GM12878 (cell line): Measurements from ENCODE around the gene DDX56. TPM values are rescaled to one million over a fixed set of nuclear protein-coding genes. Genes with fewer than 3 reads are reported as not detected.
"Not testable (repeated sequence)": the region's sequence is repeated elsewhere in the genome, so short reads cannot be mapped to it uniquely, and the experiment has no call there.

Experiments
- ATAC-seq: fragments of 200-7000 bp; cut with Tn5 transposase; 3 replicates; pipeline ENCODE4 v1.9.1; 2020; ENCODE audit warnings: mild to moderate bottlenecking, moderate library complexity
- BruUV-seq: library from RNA; stranded (reverse); fragments of 400-500 nt; replicated peaks from 2 replicates; lab custom pipeline; 2021; lab: Mats Ljungman, UMichigan
- CTCF ChIA-PET: fragments of 300-600 bp; sonication (Branson Sonifier 250); formaldehyde crosslinking; extraction: SDS; loops from one replicate; lab custom pipeline; 2021; ENCODE audit warnings: inconsistent platforms; lab: Yijun Ruan, JAX
- POLR2A ChIA-PET: fragments of 350-600 bp; formaldehyde crosslinking; extraction: SDS; loops from one replicate; lab custom pipeline; 2021; ENCODE audit warnings: inconsistent platforms; lab: Charles Lee
- RAD21 ChIA-PET: fragments of 300-600 bp; sonication (Branson Sonifier 250); formaldehyde crosslinking; loops from one replicate; lab custom pipeline; 2023; ENCODE audit warnings: antibody characterized with exemption; ENCODE audit not compliant: unreplicated experiment; lab: Charles Lee
- SMC1A ChIA-PET: fragments of 300-600 bp; sonication (Branson Sonifier 250); formaldehyde crosslinking; loops from one replicate; lab custom pipeline; 2023; ENCODE audit not compliant: unreplicated experiment, uncharacterized antibody; lab: Charles Lee
- DNase-seq: peaks from one replicate; pipeline ENCODE4 v3.0.0-alpha.2; 2011; ENCODE audit warnings: low read depth, low spot score
- FAIRE-seq: peaks from 3 replicates; lab custom pipeline; 2011; peaks lifted over from hg19 to GRCh38; lab: Jason Lieb, UNC
- H2AFZ ChIP-seq: 2 replicates; pipeline ENCODE4 v1.6.0; 2011; ENCODE audit warnings: low read depth, low read length, control low read depth; ENCODE audit not compliant: control insufficient read depth
- H3K27ac ChIP-seq: 2 replicates; pipeline ENCODE4 v1.5.1; 2011; ENCODE audit warnings: control low read depth; ENCODE audit not compliant: control insufficient read depth, insufficient read depth
- H3K27me3 ChIP-seq, 2 experiments: replicated peaks in 1 of 2; 2 replicates each; pipeline versions ENCODE4 v1.6.0 to v1.6.1; 2011; ENCODE audit warnings: low read length in 1 of 2; ENCODE audit not compliant: control insufficient read depth in 2 of 2, insufficient read depth in 2 of 2
- H3K36me3 ChIP-seq, 2 experiments: 2 replicates each; pipeline ENCODE4 v1.5.1; 2011; ENCODE audit warnings: low read length in 1 of 2; ENCODE audit not compliant: control insufficient read depth in 2 of 2, insufficient read depth in 2 of 2
- H3K4me1 ChIP-seq: 2 replicates; pipeline ENCODE4 v1.6.1; 2011; ENCODE audit warnings: mild to moderate bottlenecking, low read length, moderate library complexity, mixed read lengths; ENCODE audit not compliant: control insufficient read depth, insufficient read depth
- H3K4me2 ChIP-seq: 2 replicates; pipeline ENCODE4 v1.6.0; 2011; ENCODE audit warnings: control low read depth; ENCODE audit not compliant: control insufficient read depth, insufficient read depth
- H3K4me3 ChIP-seq: fragments of 200-600 bp; sonication (generic); 2 replicates; pipeline ENCODE4 v1.5.1; 2016
- H3K79me2 ChIP-seq: 2 replicates; pipeline ENCODE4 v1.6.0; 2011; ENCODE audit warnings: low read length; ENCODE audit not compliant: control insufficient read depth, insufficient read depth
- H3K9ac ChIP-seq: 2 replicates; pipeline ENCODE4 v1.8.0; 2011; ENCODE audit warnings: low read length, control low read depth, mixed read lengths; ENCODE audit not compliant: control insufficient read depth, insufficient read depth
- H3K9me3 ChIP-seq: replicated peaks from 3 replicates; pipeline ENCODE4 v1.5.1; 2011; ENCODE audit warnings: mild to moderate bottlenecking, low read length; ENCODE audit not compliant: control insufficient read depth, insufficient read depth
- H4K20me1 ChIP-seq: 2 replicates; pipeline ENCODE4 v1.6.0; 2011; ENCODE audit not compliant: control insufficient read depth, insufficient read depth
- CEBPB ChIP-seq, 2 experiments: fragments of 150-350 bp in 1 of 2; IDR thresholded peaks; 2 replicates each; pipeline ENCODE4 v1.6.1; 2012 to 2014; ENCODE audit warnings: low read depth in 2 of 2, low read length in 2 of 2, borderline replicate concordance in 1 of 2, inconsistent platforms in 1 of 2
- ETV6 ChIP-seq, 2 experiments: fragments of 450-650 bp in 1 of 2; IDR thresholded peaks in 1 of 2; conservative IDR thresholded peaks in 1 of 2; 2 replicates each; pipeline ENCODE4 v1.6.1; 2014; ENCODE audit warnings: antibody characterized with exemption in 1 of 2, borderline replicate concordance in 1 of 2, low read depth in 1 of 2, mild to moderate bottlenecking in 1 of 2, moderate library complexity in 1 of 2
- JUNB ChIP-seq: IDR thresholded peaks from 2 replicates; pipeline ENCODE4 v1.6.1; 2016; ENCODE audit warnings: antibody characterized with exemption, mild to moderate bottlenecking
- KAT2A ChIP-seq: conservative IDR thresholded peaks from 2 replicates; pipeline ENCODE4 v1.6.1; 2011; ENCODE audit warnings: low read depth, low read length; ENCODE audit not compliant: control insufficient read depth
- PML ChIP-seq: IDR thresholded peaks from 2 replicates; pipeline ENCODE4 v1.6.1; 2012; ENCODE audit warnings: low read length, inconsistent platforms
- POLR2A ChIP-seq: IDR thresholded peaks from 2 replicates; pipeline ENCODE4 v1.6.1; 2011; ENCODE audit warnings: low read depth, mild to moderate bottlenecking, low read length
- SIN3A ChIP-seq: IDR thresholded peaks from 2 replicates; pipeline ENCODE4 v1.6.1; 2012; ENCODE audit warnings: low read depth, low read length, improper control_type of control experiment
- TAF1 ChIP-seq: IDR thresholded peaks from 2 replicates; pipeline ENCODE4 v1.6.1; 2011; ENCODE audit warnings: mild to moderate bottlenecking, low read depth, low read length, borderline replicate concordance
- WGBS: methylation state at CpG from one replicate; pipeline ENCODE4 v1.1.6; 2016; ENCODE audit warnings: low lambda C conversion rate; ENCODE audit not compliant: insufficient replicate concordance, insufficient coverage; ENCODE audit errors: missing lambda C conversion rate; 5-methylcytosine and 5-hydroxymethylcytosine counted together
- in situ Hi-C: fragments of 300-500 bp; cut with MboI; formaldehyde crosslinking; loops from 9 replicates; pipeline ENCODE4 v1.14.3; 2018; ENCODE audit warnings: mixed read lengths
- intact Hi-C: fragments of 100-400 bp; cut with micrococcal nuclease; formaldehyde crosslinking; loops from one replicate; pipeline ENCODE4 v1.14.2; 2022; ENCODE audit not compliant: unreplicated experiment
- polyA plus RNA-seq, 11 experiments: library from polyadenylated mRNA; depleted of rRNA in 4 of 11; unstranded in 6 of 11; stranded (reverse) in 5 of 11; fragments of >200 nt; fragmentation: Nextera tagmentation in 4 of 11; fragmentation: Illumina TruSeq in 1 of 11; extraction: Ambion mirVana in 4 of 11; extraction: Trizol in 1 of 11; gene quantifications; 1 replicate in 1 of 11; 2 replicates in 10 of 11; pipeline versions ENCODE4 v1.2.1 to v1.2.3, GENCODE V29; 2011 to 2016; ENCODE audit warnings: inconsistent platforms in 2 of 11, missing spikeins in 2 of 11, low read depth in 1 of 11
- total RNA-seq, 4 experiments: library from RNA; depleted of rRNA in 3 of 4; stranded (reverse); fragments of >200 nt in 3 of 4; fragmentation: Illumina TruSeq in 1 of 4; extraction: Trizol in 1 of 4; gene quantifications; 2 replicates each; pipeline versions ENCODE4 v1.2.1 to v1.2.3, GENCODE V29; 2013 to 2021
- TF ChIP-seq, protein P1 (sequence below): fragments of 450-650 bp; IDR thresholded peaks from 2 replicates; pipeline ENCODE4 v1.6.1; 2017; ENCODE audit warnings: mild to moderate bottlenecking, moderate library complexity

The DDX56 gene
- total and polyA plus RNA-seq, 10 of the 15 experiments (the other 5 are each of a cell fraction or from before 2014, with no cell fraction given), result 19.8 to 136 (median 81.3) TPM

- DNase-seq, ATAC-seq, FAIRE-seq, intact Hi-C loops, H3K27me3 ChIP-seq, in situ Hi-C loops, H3K4me1 ChIP-seq, SMC1A ChIA-PET, H3K4me2 ChIP-seq, H2AFZ ChIP-seq, POLR2A ChIA-PET, H3K9me3 ChIP-seq, H3K4me3 ChIP-seq, H3K9ac ChIP-seq, H4K20me1 ChIP-seq, H3K27ac ChIP-seq, RAD21 ChIA-PET, BruUV-seq, H3K79me2 ChIP-seq, H3K36me3 ChIP-seq: not testable (repeated sequence)
- 100% methylated on average over 1 of the region's 3 CpGs for WGBS
- CTCF ChIA-PET, result interaction anchor here (1.0 to 2.6 kb wide), 2 partner anchors 13 to 312 kb away, joined by 3 to 7 read pairs; no protein-coding TSS in a partner anchor
Measured at GRCh38 chr7:44552473-44553005, 21.2 kb downstream of the DDX56 start.

DNA sequence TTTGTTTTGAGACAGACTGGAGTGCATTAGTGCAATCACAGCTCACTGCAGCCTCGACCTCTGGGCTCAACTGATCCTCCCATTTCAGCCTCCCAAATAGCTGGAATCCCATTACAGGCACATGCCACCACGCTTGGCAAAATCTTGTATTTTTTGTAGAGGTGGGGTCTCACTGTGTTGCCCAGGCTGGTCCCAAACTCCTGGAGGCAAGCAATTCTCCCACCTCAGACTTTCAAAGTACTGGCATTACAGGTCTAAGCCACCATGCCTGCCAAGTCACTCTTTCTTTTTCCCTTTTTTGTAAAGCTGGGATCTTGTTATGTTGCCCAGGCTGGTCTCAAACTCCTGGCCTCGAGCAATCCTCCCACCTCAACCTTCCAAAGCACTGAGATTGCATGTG lies 24.3 kb downstream of the DDX56 start:
- ChIA-PET POLR2A (no interaction called here), SMC1A (no interaction called here), RAD21 (interaction anchor here (2.0 kb wide), 1 partner anchor 16 kb away, joined by 4 read pairs; no protein-coding TSS in a partner anchor), CTCF (interaction anchor here (1.1 to 2.1 kb wide), 4 partner anchors 9 to 15 kb away, joined by 3 to 12 read pairs (median 7); no protein-coding TSS in a partner anchor)
- Histone ChIP-seq H3K36me3 (no peaks in the 10 kb centered on the region), H3K4me3 (no peak overlapping the region), H4K20me1 (no peaks in the 10 kb centered on the region), H3K4me1 (no peaks in the 10 kb centered on the region), H3K9ac (no peak overlapping the region), H3K27ac (no peak overlapping the region), H2AFZ (no peak overlapping the region), H3K79me2 (no peaks in the 10 kb centered on the region), H3K9me3 (no peaks in the 10 kb centered on the region), H3K27me3 (no peaks in the 10 kb centered on the region; a peak in 2 of 4 replicates), H3K4me2 (no peak overlapping the region)
- intact Hi-C loops, result no loop called here
- FAIRE-seq (no peak), DNase-seq (no peak), ATAC-seq (no peak)
- TF ChIP-seq, protein P1, sequence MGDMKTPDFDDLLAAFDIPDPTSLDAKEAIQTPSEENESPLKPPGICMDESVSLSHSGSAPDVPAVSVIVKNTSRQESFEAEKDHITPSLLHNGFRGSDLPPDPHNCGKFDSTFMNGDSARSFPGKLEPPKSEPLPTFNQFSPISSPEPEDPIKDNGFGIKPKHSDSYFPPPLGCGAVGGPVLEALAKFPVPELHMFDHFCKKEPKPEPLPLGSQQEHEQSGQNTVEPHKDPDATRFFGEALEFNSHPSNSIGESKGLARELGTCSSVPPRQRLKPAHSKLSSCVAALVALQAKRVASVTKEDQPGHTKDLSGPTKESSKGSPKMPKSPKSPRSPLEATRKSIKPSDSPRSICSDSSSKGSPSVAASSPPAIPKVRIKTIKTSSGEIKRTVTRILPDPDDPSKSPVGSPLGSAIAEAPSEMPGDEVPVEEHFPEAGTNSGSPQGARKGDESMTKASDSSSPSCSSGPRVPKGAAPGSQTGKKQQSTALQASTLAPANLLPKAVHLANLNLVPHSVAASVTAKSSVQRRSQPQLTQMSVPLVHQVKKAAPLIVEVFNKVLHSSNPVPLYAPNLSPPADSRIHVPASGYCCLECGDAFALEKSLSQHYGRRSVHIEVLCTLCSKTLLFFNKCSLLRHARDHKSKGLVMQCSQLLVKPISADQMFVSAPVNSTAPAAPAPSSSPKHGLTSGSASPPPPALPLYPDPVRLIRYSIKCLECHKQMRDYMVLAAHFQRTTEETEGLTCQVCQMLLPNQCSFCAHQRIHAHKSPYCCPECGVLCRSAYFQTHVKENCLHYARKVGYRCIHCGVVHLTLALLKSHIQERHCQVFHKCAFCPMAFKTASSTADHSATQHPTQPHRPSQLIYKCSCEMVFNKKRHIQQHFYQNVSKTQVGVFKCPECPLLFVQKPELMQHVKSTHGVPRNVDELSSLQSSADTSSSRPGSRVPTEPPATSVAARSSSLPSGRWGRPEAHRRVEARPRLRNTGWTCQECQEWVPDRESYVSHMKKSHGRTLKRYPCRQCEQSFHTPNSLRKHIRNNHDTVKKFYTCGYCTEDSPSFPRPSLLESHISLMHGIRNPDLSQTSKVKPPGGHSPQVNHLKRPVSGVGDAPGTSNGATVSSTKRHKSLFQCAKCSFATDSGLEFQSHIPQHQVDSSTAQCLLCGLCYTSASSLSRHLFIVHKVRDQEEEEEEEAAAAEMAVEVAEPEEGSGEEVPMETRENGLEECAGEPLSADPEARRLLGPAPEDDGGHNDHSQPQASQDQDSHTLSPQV, result no peak
- TF ChIP-seq PML (no peak), TAF1 (no peak), POLR2A (no peak), SIN3A (no peak), KAT2A (no peak), CEBPB (IDR thresholded peaks at IDR 0.05; ENCODE audit: borderline replicate concordance in 1 of 2, low read depth in 2 of 2, low read length in 2 of 2) (no peak), JUNB (no peak), ETV6 (conservative IDR thresholded peaks at IDR 0.05 in 1 of 2, IDR thresholded peaks at IDR 0.05 in 1 of 2; ENCODE audit: borderline replicate concordance in 1 of 2, low read depth in 1 of 2) (no peak)
- 10% methylated on average over 3 of the region's 3 CpGs for WGBS
- in situ Hi-C loops, result no loop called here
- no TSS peak for BruUV-seq
